Activated naive CD4-positive, alpha-beta T cell treated with anti-CD3 and anti-CD28 coated beads for 36 hours (primary cell): ENCODE measurements around the gene VAV2. TPM values are rescaled to one million over a fixed set of nuclear protein-coding genes. Genes with fewer than 3 reads are reported as not detected.
A peak's percentile ranks its signal among the peaks of the same experiment; 100 is the strongest.

Experiments used
- CTCF ChIA-PET: fragments of 350-600 bp; sonication (Branson Sonifier 250); formaldehyde crosslinking; loops from one replicate; lab custom pipeline; 2021; ENCODE audit warnings: antibody characterized with exemption; lab: Charles Lee
- DNase-seq: peaks from one replicate; pipeline ENCODE4 v3.0.0-alpha.2; 2020
- H3K27ac Mint-ChIP-seq: one replicate; pipeline ENCODE4 v1.8.0; 2021; ENCODE audit warnings: mild to moderate bottlenecking, mixed read lengths
- H3K27me3 Mint-ChIP-seq: one replicate; pipeline ENCODE4 v1.8.0; 2021; ENCODE audit warnings: low read depth, mixed read lengths
- H3K36me3 Mint-ChIP-seq: one replicate; pipeline ENCODE4 v1.8.0; 2021; ENCODE audit warnings: low read depth, mixed read lengths
- H3K4me1 Mint-ChIP-seq: one replicate; pipeline ENCODE4 v1.8.0; 2021; ENCODE audit warnings: low read depth, mixed read lengths
- H3K4me3 Mint-ChIP-seq: one replicate; pipeline ENCODE4 v1.8.0; 2021; ENCODE audit warnings: mild to moderate bottlenecking, moderate library complexity, mixed read lengths
- H3K9me3 Mint-ChIP-seq: one replicate; pipeline ENCODE4 v1.8.0; 2021; ENCODE audit warnings: mixed read lengths
- intact Hi-C: fragments of 100-400 bp; cut with micrococcal nuclease; formaldehyde crosslinking; loops from one replicate; pipeline ENCODE4 v1.15.1; 2023
- total RNA-seq, 2 experiments: library from RNA; stranded (reverse); gene quantifications; one replicate each; pipeline ENCODE4 v1.2.3, GENCODE V29; 2021

VAV2 gene
- total RNA-seq, 2 experiments from 2014 or later: 3.4 to 3.8 TPM

DNA sequence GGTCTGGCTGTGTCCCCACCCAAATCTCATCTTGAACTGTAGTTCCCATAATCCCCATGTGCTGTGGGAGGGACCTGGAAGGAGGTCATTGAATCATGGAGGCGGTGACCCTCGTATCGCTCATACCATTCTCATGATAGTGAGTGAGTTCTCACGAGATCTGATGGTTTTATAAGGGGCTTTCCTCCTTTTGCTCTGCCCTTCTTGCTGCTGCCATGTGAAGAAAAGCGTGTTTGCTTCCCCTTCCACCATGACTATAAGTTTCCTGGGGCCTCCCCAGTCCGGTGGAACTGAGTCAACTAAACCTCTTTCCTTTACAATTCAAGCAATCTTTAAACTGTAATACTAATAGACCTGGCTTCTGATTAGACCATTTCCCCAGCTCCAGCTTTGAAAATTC is 161.8 kb downstream of the VAV2 start:
- no peaks in the 10 kb centered on the region for H3K9me3 Mint-ChIP-seq
- peak; percentile 10 for DNase-seq
- intact Hi-C loops: no loop called here
- no peaks in the 10 kb centered on the region for H3K27me3 Mint-ChIP-seq
- no peak overlapping the region for H3K4me3 Mint-ChIP-seq
- no peak overlapping the region for H3K27ac Mint-ChIP-seq
- no peaks in the 10 kb centered on the region for H3K4me1 Mint-ChIP-seq
- CTCF ChIA-PET: interaction anchor here (0.7 kb wide), 1 partner anchor 916 kb away, joined by 3 read pairs; no protein-coding TSS in a partner anchor
- no peaks in the 10 kb centered on the region for H3K36me3 Mint-ChIP-seq

DNA sequence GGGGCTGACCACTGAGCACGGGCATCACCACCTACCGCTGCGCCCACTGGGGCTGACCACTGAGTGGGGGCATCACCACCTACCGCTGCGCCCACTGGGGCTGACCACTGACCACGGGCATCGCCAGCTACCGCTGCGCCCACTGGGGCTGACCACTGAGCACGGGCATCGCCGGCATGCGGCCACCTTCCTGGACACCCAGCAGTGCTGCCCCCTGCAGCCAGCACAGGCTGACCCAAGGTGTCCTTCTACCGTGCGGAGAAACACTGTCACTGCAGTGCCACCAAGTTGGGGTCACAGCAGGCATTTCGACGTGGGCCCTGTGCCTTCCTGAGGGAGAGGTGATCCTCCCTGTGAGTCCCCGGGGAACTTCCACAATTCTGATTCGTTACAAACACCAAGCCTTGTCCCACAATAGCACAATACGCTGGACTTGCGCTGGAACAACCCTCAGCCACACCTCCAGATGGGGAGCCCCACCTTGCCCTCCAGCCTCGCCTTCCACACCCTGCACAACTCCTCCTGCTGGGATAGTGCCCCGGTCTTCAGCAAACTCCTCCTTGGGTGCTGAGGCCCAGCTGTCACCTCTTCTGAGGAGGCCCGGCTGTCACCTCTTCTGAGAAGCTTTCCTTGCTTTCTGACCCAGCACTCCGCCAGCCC is 163.7 kb downstream of the VAV2 start:
- intact Hi-C loops: no loop called here
- Mint-ChIP-seq H3K9me3 (no peaks in the 10 kb centered on the region), H3K4me1 (no peaks in the 10 kb centered on the region), H3K4me3 (no peak overlapping the region), H3K36me3 (no peaks in the 10 kb centered on the region), H3K27me3 (no peaks in the 10 kb centered on the region), H3K27ac (no peak overlapping the region)
- DNase-seq: no peak
- CTCF ChIA-PET: no interaction called here

DNA sequence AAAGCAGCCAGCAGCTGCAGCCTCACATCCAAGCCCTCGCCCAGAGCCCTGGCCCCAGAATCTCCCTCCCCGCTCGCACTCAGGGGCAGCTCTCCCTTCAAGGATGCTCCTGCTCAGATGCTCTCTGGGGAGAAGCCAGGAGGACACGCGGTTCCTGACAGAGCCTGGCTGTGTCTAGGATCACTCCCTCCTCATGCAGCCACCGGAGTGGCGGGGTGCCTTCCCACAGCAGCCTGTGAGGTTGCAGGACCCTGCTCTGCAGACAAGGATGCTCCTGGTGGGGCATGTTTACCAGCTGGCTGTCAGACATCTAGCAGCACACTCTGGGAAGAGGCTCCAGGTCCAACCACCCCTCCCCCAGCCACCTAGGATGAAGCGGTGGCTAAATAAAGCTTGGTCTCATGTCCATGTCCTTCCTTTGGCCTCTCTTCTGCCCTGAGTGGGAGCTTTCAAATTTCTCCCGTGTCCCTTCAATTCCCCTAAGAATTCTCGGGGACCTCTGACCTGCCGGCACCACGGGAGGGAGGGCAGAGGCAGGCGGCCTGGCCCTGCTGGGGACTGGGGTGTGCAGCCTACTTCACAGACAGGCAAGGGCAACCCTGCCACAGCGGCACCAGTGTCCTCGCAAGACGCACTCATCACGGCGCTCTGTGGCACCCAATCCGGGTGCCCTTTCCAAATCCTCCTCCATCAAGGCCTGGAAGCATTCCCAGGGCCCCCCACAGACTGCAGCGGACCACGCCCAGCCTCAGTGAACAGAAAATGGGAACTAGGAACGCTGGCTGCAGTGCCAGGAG is 165.6 kb downstream of the VAV2 start:
- no peak for DNase-seq
- H3K4me3 Mint-ChIP-seq: no peak overlapping the region
- no peaks in the 10 kb centered on the region for H3K27me3 Mint-ChIP-seq
- CTCF ChIA-PET: no interaction called here
- H3K9me3 Mint-ChIP-seq: no peaks in the 10 kb centered on the region
- H3K4me1 Mint-ChIP-seq: no peaks in the 10 kb centered on the region
- intact Hi-C loops: no loop called here
- no peak overlapping the region for H3K27ac Mint-ChIP-seq
- no peaks in the 10 kb centered on the region for H3K36me3 Mint-ChIP-seq

DNA sequence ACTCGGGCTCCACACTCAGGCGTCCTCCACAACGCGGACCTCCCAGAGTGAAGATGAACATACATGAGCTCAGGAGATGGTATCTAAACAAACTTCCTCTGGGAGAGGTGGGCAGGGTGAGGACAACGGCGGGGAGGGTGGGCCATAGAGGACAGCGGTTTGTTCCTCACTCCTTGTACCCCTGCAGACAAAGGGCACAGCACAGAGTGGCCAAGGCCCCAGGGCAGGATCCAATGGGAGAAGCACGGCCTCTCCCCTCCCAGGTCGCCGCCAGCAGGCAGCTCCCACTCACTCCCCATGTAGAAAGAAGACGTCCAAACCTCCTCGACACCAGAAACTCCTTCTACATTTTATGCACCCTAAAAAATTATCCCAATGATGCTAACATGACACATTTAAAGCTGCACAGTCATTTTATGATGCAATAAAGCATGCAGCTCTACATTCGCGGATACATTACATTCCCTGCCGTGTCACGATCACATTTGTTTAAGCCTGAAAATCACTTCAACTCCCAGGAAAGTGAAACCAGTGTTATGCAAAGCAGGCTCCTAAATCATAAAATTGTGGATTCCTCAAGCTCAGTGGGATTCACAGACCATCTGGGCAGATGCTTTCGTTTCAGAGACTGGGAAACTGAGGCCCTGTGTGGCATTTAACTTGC is 166.4 kb downstream of the VAV2 start:
- intact Hi-C loops: no loop called here
- no peaks in the 10 kb centered on the region for H3K27me3 Mint-ChIP-seq
- no peaks in the 10 kb centered on the region for H3K4me1 Mint-ChIP-seq
- CTCF ChIA-PET: no interaction called here
- H3K36me3 Mint-ChIP-seq: no peaks in the 10 kb centered on the region
- no peak for DNase-seq
- H3K9me3 Mint-ChIP-seq: no peaks in the 10 kb centered on the region
- no peak overlapping the region for H3K4me3 Mint-ChIP-seq
- H3K27ac Mint-ChIP-seq: no peak overlapping the region

DNA sequence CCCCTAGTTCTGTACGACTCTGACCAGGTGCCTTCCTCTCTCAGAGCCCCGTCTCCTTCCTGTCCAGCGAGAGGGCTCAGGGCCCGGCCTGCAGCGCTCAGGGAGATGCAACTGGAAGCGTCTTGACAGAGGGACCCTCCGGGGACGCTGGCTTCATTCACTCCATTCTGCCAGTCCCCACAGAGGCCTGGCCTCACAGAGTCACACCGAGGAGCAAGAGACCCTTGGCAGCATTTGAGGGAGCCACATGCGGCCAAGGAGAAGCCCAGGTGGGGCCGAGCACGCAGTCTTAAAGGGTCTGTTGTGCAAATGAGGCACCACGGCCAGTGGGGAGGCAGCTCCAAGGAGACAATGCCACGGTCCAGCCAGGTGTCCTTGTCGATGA is 167.3 kb downstream of the VAV2 start:
- CTCF ChIA-PET: no interaction called here
- intact Hi-C loops: no loop called here
- DNase-seq: no peak
- Mint-ChIP-seq H3K9me3 (no peaks in the 10 kb centered on the region), H3K36me3 (no peaks in the 10 kb centered on the region), H3K4me3 (no peak overlapping the region), H3K4me1 (no peaks in the 10 kb centered on the region), H3K27me3 (no peaks in the 10 kb centered on the region), H3K27ac (no peak overlapping the region)

DNA sequence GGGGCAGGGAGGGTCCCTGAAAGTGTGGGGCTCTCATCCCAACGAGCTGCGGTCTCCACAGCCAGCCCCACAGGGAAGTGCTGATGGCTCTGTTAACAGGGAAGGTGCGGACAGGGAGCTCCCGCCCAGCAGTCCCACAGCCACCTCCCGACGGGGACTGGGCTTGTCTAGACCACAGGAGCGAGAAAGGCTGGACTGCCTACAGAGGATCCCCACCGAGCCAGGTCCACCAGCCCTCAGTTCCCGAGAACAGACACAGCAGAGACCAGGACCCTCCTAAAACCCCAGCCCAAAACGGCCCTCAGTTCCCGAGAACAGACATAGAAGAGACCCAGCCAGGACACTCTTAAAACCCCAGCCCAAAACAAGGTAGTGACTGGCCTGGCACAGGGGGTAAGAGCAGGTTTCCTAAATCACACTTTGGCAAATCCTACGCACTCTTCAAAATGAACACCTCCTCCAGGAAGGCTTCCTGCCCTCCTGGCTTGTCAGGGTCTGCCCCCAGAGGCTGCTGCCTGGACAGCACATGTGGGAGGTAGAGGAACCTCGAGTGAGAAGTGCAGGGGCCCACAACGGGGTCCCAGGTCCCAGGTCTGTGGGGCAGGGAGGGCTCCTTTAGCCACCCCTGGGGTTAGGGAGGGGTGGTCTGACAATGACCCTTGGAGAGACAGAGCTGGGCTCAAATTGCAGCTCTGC is 167.9 kb downstream of the VAV2 start:
- Mint-ChIP-seq H3K27me3 (no peaks in the 10 kb centered on the region), H3K4me1 (no peaks in the 10 kb centered on the region), H3K4me3 (no peak overlapping the region), H3K9me3 (no peaks in the 10 kb centered on the region), H3K27ac (no peak overlapping the region), H3K36me3 (no peaks in the 10 kb centered on the region)
- intact Hi-C loops: no loop called here
- CTCF ChIA-PET: no interaction called here
- no peak for DNase-seq

DNA sequence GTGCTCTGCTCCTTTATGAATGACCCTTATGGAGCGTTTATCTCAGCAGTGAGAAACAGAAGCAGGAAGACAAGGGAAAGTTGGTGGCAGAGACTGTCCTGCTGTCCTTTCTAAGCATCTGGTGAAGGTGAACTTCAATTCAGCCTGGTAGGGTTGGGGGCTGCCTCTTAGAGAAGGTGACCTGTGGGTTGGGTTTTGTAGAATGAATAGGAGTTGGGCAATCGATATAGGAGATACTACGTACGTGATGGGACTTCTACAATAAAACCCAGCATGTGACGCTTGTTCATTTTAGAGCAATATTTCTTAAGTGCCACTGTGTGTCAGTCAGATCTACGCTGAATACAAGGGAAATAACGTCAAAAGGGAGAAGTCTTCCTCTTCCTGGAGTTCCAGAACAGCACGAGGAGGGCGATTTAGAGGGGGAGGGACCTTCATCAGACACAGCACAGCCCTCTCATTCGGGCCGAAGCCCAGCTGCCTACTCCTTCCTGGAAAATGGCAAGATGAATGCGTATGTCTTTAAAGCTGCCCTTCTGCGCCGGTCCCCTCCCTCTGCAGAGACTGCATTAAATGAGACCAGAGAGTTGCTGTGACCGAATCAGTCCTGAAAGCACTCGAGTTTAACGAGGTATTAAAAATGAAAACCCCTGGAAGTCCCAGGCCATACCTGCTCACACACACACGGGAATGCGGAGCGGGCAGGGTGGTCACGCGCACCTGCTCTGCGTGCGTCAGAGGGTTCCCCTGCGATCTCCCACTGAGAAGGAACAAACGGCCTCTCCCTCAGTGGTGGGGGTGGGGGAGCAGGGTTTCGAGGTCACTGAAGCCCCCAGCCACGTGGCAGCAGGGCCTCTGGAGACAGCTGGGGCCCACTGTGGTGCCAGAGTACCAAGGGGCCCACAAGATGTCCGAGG is 168.7 kb downstream of the VAV2 start:
- no peak overlapping the region for H3K4me3 Mint-ChIP-seq
- no peaks in the 10 kb centered on the region for H3K27me3 Mint-ChIP-seq
- no peaks in the 10 kb centered on the region for H3K36me3 Mint-ChIP-seq
- no peaks in the 10 kb centered on the region for H3K4me1 Mint-ChIP-seq
- no peak for DNase-seq
- CTCF ChIA-PET: no interaction called here
- intact Hi-C loops: no loop called here
- H3K9me3 Mint-ChIP-seq: no peaks in the 10 kb centered on the region
- no peak overlapping the region for H3K27ac Mint-ChIP-seq

DNA sequence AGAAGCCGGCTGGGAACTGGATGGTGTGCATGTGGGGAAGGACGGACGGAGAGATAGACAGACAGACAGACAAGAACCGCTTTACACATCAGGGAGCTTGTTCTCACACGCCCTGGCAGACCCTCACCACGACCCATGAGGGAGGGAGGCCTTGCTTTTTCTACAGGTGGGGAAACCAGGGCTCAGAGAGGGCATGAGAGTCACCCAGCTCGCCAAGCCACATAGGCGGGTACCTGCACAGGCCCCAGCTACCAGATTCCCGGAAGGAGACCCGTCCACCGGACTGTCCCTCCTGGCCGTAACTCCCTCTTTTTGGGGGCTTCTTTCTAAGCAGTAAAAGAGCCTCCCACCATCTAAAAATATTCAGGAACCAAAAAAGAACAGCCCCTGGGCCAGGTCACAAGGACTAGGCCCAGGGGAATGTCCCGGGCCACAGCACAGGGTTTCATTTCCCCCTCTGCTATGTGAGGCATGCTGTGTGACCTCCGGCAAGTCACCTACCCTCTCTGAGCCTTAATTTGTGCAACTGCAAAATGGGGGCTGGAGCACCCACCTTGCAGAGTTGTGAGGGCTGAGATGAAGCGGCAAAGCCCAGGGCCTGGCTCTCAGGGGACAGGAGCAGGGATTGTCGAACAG is 169.6 kb downstream of the VAV2 start:
- no peak overlapping the region for H3K4me3 Mint-ChIP-seq
- no peaks in the 10 kb centered on the region for H3K9me3 Mint-ChIP-seq
- no peaks in the 10 kb centered on the region for H3K27me3 Mint-ChIP-seq
- intact Hi-C loops: no loop called here
- CTCF ChIA-PET: no interaction called here
- no peaks in the 10 kb centered on the region for H3K36me3 Mint-ChIP-seq
- H3K27ac Mint-ChIP-seq: no peak overlapping the region
- no peaks in the 10 kb centered on the region for H3K4me1 Mint-ChIP-seq
- DNase-seq: no peak

DNA sequence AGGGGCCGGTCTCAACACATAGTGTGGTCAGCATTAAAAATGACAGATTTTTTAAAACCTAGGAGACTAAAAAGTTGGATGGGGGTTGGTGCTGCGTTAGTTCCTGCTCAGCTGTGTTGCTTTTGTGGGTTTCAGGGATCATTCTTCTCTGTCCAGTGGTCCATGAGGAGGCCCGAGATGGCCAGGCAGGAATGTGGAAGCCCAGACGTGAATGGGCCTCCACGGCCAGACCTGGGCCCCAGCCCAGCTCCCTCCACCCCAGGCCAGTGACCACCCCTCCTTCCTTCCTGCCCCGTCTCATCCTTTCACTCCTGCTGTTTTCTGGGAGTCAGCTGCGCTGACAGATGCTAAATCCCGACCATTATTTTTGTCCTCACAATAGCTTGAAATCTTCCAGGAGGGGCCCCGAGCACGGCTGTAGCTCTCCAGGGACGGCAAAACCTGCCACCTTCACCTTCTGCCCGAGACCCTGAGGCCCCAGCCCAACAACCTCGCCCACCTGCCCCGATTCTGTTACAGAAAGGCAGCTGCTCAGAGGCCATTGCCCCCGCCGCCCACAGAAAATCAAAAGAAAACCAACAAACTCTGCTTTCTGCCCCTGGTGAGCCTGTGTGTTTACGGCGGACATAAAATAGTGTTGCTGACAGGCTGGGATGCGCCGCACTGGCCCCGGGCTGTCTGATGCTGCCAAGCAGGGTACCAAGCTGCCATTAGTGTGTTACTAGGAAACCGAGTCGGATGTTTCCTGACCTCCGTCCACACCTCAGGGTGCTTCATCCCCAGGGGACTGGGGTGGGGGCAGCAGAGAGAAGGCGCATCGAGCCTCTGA is 170.3 kb downstream of the VAV2 start:
- CTCF ChIA-PET: no interaction called here

DNA sequence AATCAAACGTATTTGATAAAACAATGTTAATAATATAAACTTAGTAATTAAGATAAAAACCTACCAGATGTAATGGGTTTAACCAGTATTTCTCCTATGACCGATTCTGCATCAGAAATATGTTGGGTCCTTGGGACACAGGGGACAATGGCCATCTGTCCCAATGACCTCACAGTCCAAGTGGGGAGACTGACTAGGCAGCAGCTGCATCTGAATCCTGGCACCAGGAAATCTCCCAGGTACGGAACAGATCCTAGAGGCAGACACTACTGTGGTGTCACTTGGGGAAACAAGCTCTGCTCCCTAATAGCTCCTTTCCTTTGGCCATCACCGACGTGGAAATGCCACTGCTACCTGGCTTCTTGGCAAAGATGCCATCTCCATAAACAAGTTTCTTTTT is 172.2 kb downstream of the VAV2 start:
- no peak for DNase-seq
- no peak overlapping the region for H3K4me3 Mint-ChIP-seq
- CTCF ChIA-PET: interaction anchor here (0.6 kb wide), 1 partner anchor 136 kb away, joined by 3 read pairs; no protein-coding TSS in a partner anchor
- H3K36me3 Mint-ChIP-seq: no peaks in the 10 kb centered on the region
- no peaks in the 10 kb centered on the region for H3K9me3 Mint-ChIP-seq
- intact Hi-C loops: no loop called here
- no peaks in the 10 kb centered on the region for H3K27me3 Mint-ChIP-seq
- H3K27ac Mint-ChIP-seq: no peak overlapping the region
- H3K4me1 Mint-ChIP-seq: no peaks in the 10 kb centered on the region

More for the DNA sequence above, 170.3 kb downstream of the VAV2 start:
- no peaks in the 10 kb centered on the region for H3K4me1 Mint-ChIP-seq
- no peaks in the 10 kb centered on the region for H3K9me3 Mint-ChIP-seq
- H3K36me3 Mint-ChIP-seq: no peaks in the 10 kb centered on the region
- no peak overlapping the region for H3K27ac Mint-ChIP-seq
- H3K27me3 Mint-ChIP-seq: no peaks in the 10 kb centered on the region
- no peak overlapping the region for H3K4me3 Mint-ChIP-seq
- intact Hi-C loops: no loop called here
- DNase-seq: no peak

DNA sequence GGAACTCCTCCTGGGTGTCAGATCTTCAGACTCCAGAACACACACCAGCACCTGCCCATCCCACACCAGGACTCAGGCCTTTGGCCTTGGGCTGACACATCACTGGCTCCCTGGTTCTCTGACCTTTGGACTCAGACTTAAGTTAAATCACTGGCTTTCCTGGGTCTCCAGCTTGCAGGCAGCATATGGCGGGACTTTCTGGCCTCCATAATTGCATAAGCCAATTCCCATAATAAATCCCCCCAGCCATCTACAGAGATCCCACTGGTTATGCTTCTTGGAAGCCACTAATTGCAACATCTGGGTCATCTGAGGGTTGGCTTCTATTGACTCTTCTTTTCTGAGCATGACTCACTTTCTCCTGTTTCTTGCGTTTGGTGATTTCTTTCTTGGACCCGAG is 173.7 kb downstream of the VAV2 start:
- Mint-ChIP-seq H3K27me3 (no peaks in the 10 kb centered on the region), H3K4me3 (no peak overlapping the region), H3K27ac (no peak overlapping the region), H3K9me3 (no peaks in the 10 kb centered on the region), H3K36me3 (no peaks in the 10 kb centered on the region), H3K4me1 (no peaks in the 10 kb centered on the region)
- CTCF ChIA-PET: no interaction called here
- DNase-seq: no peak
- intact Hi-C loops: no loop called here
